T1000 (cell line): ENCODE measurements around the gene SMIM33.
"Not testable (repeated sequence)": the region's sequence is repeated elsewhere in the genome, so short reads cannot be mapped to it uniquely, and the experiment has no call there.

Experiments used
- DNase-seq: peaks from one replicate; lab custom pipeline; 2025; ENCODE audit warnings: mixed read lengths; lab: John Stamatoyannopoulos, UW

SMIM33 gene

GRCh38 chr5:139482050-139482889 is 11.5 kb downstream of the SMIM33 start, which contains the start of gene STING1:
STING1 (minus strand) TSS chr5:139482758; CDS start chr5:139481704, 1,054 bp downstream.
- peak; percentile 70 for DNase-seq

GRCh38 chr5:139482890-139483208 is 12.0 kb downstream of the SMIM33 start:
- DNase-seq = not testable (repeated sequence)

GRCh38 chr5:139486201-139486600 is 15.4 kb downstream of the SMIM33 start:
- DNase-seq = no peak

GRCh38 chr5:139488260-139488659 is 17.5 kb downstream of the SMIM33 start:
- no peak for DNase-seq

GRCh38 chr5:139492700-139493192 is 21.9 kb downstream of the SMIM33 start:
- DNase-seq = no peak

GRCh38 chr5:139494256-139494655 is 23.5 kb downstream of the SMIM33 start:
- no peak for DNase-seq

GRCh38 chr5:139494832-139495231 is 24.0 kb downstream of the SMIM33 start:
- no peak for DNase-seq

- DNase-seq = no peak
Measured at GRCh38 chr5:139495638-139496435, 25.0 kb downstream of the SMIM33 start.

- DNase-seq = no peak
Measured at GRCh38 chr5:139501381-139501780, 30.6 kb downstream of the SMIM33 start.

- DNase-seq = not testable (repeated sequence)
Measured at GRCh38 chr5:139503036-139503817, 32.4 kb downstream of the SMIM33 start.

GRCh38 chr5:139503879-139504278 is 33.1 kb downstream of the SMIM33 start:
- DNase-seq = not testable (repeated sequence)

- DNase-seq = not testable (repeated sequence)
Measured at GRCh38 chr5:139504722-139505121, 33.9 kb downstream of the SMIM33 start.

GRCh38 chr5:139512786-139513390 is 42.1 kb downstream of the SMIM33 start:
- no peak for DNase-seq

GRCh38 chr5:139513434-139513833 is 42.6 kb downstream of the SMIM33 start:
- DNase-seq = peak; percentile 35

- DNase-seq = no peak
Measured at GRCh38 chr5:139513852-139514485, 43.2 kb downstream of the SMIM33 start.

- no peak for DNase-seq
Measured at GRCh38 chr5:139514486-139514856, 43.7 kb downstream of the SMIM33 start.

- peak; percentile 83 for DNase-seq
Measured at GRCh38 chr5:139517683-139518564, 47.1 kb downstream of the SMIM33 start.
